Adrenal gland (tissue), 12 donors: ENCODE measurements around the gene GDF9. TPM values are rescaled to one million over a fixed set of nuclear protein-coding genes. Genes with fewer than 3 reads are reported as not detected.

ENCODE experiments used
- DNase-seq, 7 donors: peaks; one replicate each; pipeline ENCODE4 v3.0.0-alpha.2; 2019 to 2020
- H3K27ac ChIP-seq, 5 donors: fragments of 200-600 bp; sonication (generic) in 4 of 5; 1 replicate in 3 of 5; 2 replicates in 2 of 5; pipeline versions ENCODE4 v1.5.1 to v1.8.0; 2016 to 2020; ENCODE audit warnings: mild to moderate bottlenecking in 1 of 5
- H3K27me3 ChIP-seq: fragments of 200-600 bp; 2 replicates; pipeline ENCODE4 v1.8.0; 2021
- H3K36me3 ChIP-seq, 2 donors: fragments of 200-600 bp; replicated peaks in 1 of 2; 1 replicate in 1 of 2; 2 replicates in 1 of 2; pipeline versions ENCODE4 v1.5.1 to v1.8.0; 2018 to 2022
- H3K4me1 ChIP-seq, 2 donors: fragments of 200-600 bp; replicated peaks in 1 of 2; 1 replicate in 1 of 2; 2 replicates in 1 of 2; pipeline versions ENCODE4 v1.5.1 to v1.8.0; 2018 to 2021
- H3K4me3 ChIP-seq, 4 donors: fragments of 200-600 bp; sonication (generic) in 3 of 4; one replicate each; pipeline ENCODE4 v1.5.1; 2016 to 2018
- H3K9me3 ChIP-seq, 3 donors: fragments of 200-600 bp; sonication (generic) in 1 of 3; replicated peaks in 1 of 3; 1 replicate in 2 of 3; 2 replicates in 1 of 3; pipeline versions ENCODE4 v1.5.1 to v1.8.0; 2016 to 2021
- POLR2A ChIP-seq, 2 donors: fragments of 450-650 bp; IDR thresholded peaks; one replicate each; pipeline ENCODE4 v1.6.1; 2017; ENCODE audit warnings: antibody characterized with exemption in 2 of 2, mild to moderate bottlenecking in 2 of 2, moderate library complexity in 1 of 2
- WGBS, 4 donors: extraction: QIAGEN DNeasy Blood & Tissue Kit in 2 of 4; methylation state at CpG; one replicate each; pipeline versions ENCODE4 v1.1.5 to v1.1.7; 2013 to 2017; 5-methylcytosine and 5-hydroxymethylcytosine counted together
- intact Hi-C, 2 donors: fragments of 100-400 bp; cut with DNase I; formaldehyde crosslinking; loops; one replicate each; pipeline versions ENCODE4 v1.14.1 to v1.15.0; 2022 to 2023
- polyA plus RNA-seq, 3 donors: library from polyadenylated mRNA; stranded (reverse); fragments of 200-250 nt in 2 of 3; fragments of 350-450 nt in 1 of 3; fragmentation: Illumina TruSeq in 1 of 3; extraction: RNeasy Lipid Tissue Mini Kit (QIAGEN cat#74804) in 1 of 3; gene quantifications; one replicate each; pipeline ENCODE4 v1.2.3, GENCODE V29; 2013 to 2014
- total RNA-seq, 9 donors: library from RNA; depleted of rRNA in 4 of 9; stranded (reverse); fragments of >200 nt in 4 of 9; fragments of 120-200 nt in 1 of 9; fragmentation: NEBNext Ultra II Directional in 1 of 9; extraction: Animal tissue kit (Norgen Biotek cat#: 25700) in 1 of 9; gene quantifications; one replicate each; pipeline versions ENCODE4 v1.1.0 to v1.2.4, GENCODE V29; 2013 to 2023
- TF ChIP-seq, protein P1 (sequence below), 6 experiments: fragments of 450-650 bp in 4 of 6; fragments of 200-600 bp in 2 of 6; sonication (generic) in 1 of 6; IDR thresholded peaks; 1 replicate in 5 of 6; 2 replicates in 1 of 6; pipeline versions ENCODE4 v1.5.1 to v1.8.0; 2016 to 2021; ENCODE audit warnings: antibody characterized with exemption in 6 of 6, mild to moderate bottlenecking in 2 of 6, moderate library complexity in 1 of 6
- donor health status: healthy with polysubstance abuse.
- donor health status: Bipolar disorder and iron deficiency.
- donor health status: DM: yes; HTN: yes; CAD: no.
- donor health status: DM: no; HTN: no; CAD: no.
- donor health status: DM: no; HTN: no; CAD: no.
- donor health status: DM: yes; HTN: yes; CAD: no.

GDF9 gene
- total and polyA plus RNA-seq, 12 donors: 0.41 to 1.4 (median 0.83) TPM

DNA sequence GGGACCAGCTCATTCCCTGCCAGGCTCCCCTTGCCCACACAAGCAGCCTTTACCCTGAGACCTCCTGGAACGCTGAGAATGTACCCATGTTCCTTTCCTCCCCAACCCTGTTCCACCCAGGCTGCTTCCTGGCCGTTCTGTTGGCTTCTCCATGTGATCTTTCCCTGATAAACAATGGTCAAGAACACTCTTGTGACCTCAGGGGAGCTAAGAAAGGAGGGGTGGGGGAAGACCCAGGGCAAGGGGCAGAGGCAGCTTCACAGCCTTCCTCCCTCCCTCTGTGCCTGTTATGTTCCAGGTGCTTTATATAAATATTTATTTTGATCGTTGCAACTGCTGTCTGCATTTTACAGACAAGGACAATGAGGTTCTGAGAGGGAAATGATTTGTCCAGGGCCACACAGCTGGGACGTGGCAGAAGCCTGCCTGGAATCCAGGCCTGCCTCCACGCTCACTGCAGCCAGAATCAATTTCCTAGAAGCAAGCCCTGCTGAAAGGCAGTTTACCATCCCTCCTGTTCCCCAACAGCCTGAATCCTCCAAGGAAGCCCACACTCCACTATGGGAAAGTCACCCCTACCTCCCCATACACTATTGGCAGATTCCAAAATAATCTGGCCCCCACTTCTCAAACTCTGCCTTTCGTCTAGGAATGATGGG is 39.7 kb downstream of the GDF9 start:
- Histone ChIP-seq H3K9me3 (no peaks in the 10 kb centered on the region), H3K27ac (no peak overlapping the region), H3K4me1 (peaks cover 7 to 16% of the 10 kb centered on the region in 2 donors), H3K36me3 (no peaks in the 10 kb centered on the region), H3K4me3 (no peak overlapping the region), H3K27me3 (no peaks in the 10 kb centered on the region)
- DNase-seq: no peak
- WGBS, 4 donors: 72 to 85% (median 79%) methylated on average over 6 of the region's 6 CpGs
- intact Hi-C loops: no loop called here
- TF ChIP-seq, protein P1, sequence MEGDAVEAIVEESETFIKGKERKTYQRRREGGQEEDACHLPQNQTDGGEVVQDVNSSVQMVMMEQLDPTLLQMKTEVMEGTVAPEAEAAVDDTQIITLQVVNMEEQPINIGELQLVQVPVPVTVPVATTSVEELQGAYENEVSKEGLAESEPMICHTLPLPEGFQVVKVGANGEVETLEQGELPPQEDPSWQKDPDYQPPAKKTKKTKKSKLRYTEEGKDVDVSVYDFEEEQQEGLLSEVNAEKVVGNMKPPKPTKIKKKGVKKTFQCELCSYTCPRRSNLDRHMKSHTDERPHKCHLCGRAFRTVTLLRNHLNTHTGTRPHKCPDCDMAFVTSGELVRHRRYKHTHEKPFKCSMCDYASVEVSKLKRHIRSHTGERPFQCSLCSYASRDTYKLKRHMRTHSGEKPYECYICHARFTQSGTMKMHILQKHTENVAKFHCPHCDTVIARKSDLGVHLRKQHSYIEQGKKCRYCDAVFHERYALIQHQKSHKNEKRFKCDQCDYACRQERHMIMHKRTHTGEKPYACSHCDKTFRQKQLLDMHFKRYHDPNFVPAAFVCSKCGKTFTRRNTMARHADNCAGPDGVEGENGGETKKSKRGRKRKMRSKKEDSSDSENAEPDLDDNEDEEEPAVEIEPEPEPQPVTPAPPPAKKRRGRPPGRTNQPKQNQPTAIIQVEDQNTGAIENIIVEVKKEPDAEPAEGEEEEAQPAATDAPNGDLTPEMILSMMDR (IDR thresholded peaks at IDR 0.05): no peak
- TF ChIP-seq POLR2A (IDR thresholded peaks at IDR 0.05): no peak

DNA sequence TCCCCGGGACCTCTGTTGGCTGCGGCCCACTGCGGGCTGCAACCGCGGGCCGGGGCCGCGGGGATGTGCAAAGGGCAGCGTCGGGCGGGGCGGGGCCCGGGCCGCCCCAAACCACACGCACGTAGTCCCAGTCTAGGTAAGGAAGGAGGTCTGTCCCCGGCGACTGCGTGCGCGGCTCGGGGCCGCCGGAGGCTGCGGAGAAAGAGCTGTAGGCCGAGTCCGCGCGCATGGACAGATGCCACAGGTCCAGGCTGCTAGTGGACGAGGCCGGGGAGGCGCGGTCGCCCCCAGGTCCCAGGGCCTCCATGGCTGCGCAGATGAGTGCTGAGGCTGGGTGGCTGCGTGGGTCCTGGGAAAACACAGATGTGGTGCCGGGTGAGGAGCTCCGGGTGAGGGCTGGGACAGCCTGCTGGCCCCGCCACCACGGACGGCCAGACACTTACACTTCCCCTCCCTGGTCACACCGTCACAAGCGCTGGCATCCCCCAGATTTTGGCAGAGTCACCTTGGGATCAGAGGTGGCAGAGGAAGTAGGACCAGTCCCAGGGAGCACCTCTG is 40.4 kb downstream of the GDF9 start:
- 62 to 78% (median 70%) methylated on average over 24 to 43 of the region's 43 CpGs for WGBS, 4 donors
- no peak for DNase-seq
- Histone ChIP-seq H3K27me3 (no peaks in the 10 kb centered on the region), H3K27ac (no peak overlapping the region), H3K36me3 (no peaks in the 10 kb centered on the region), H3K4me1 (peaks cover 7 to 16% of the 10 kb centered on the region in 2 donors), H3K9me3 (no peaks in the 10 kb centered on the region), H3K4me3 (no peak overlapping the region)
- TF ChIP-seq POLR2A (IDR thresholded peaks at IDR 0.05): no peak
- TF ChIP-seq, protein P1 (IDR thresholded peaks at IDR 0.05): no peak
- intact Hi-C loops: no loop called here

DNA sequence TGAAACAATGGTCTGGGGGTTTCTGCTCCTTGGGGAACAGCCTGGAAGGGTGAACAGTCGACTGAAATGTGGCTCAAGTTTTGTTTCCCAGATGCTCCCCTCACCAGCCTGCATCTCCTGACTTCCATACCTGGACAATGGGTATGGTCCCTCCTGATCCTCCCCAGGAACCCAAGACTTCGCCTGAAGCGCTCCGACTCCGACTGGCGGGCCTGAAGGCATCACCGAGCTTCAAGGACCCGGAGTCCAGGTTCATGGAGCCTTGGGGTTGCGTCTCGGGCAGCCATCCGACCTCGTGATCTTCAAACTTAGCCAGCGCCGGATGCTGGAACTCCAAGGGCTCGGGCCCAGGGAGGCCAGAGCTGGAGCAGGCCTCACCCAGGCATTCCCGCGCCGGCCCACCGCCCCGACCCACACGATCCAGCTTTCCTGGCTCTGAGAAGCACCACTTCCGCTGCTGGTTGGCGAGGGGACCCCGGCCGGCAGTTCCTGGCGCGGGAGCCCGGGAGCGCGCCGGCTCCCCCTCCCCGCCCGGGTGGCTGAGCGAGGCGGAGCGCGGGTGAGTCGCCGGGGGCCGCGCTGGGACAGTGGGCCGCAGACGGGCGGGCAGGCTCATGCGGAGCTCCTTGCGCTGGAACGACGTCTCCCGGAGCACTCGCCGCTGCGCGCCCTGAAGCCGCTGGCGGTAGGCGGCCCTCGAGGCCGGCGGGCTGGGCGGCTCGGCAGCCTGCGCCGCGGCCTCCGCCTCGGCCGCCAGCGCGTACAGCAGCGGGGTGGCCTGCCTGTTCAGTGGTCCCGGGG is 41.0 kb downstream of the GDF9 start:
- WGBS, 4 donors: 61 to 93% (median 71%) methylated on average over 3 to 71 of the region's 71 CpGs
- Histone ChIP-seq H3K27ac (no peak overlapping the region), H3K36me3 (no peaks in the 10 kb centered on the region), H3K4me3 (no peak overlapping the region), H3K4me1 (peaks cover 7 to 16% of the 10 kb centered on the region in 2 donors), H3K27me3 (no peaks in the 10 kb centered on the region), H3K9me3 (no peaks in the 10 kb centered on the region)
- DNase-seq: no peak
- intact Hi-C loops: no loop called here
- no peak for TF ChIP-seq POLR2A (IDR thresholded peaks at IDR 0.05)
- TF ChIP-seq, protein P1 (IDR thresholded peaks at IDR 0.05): no peak

DNA sequence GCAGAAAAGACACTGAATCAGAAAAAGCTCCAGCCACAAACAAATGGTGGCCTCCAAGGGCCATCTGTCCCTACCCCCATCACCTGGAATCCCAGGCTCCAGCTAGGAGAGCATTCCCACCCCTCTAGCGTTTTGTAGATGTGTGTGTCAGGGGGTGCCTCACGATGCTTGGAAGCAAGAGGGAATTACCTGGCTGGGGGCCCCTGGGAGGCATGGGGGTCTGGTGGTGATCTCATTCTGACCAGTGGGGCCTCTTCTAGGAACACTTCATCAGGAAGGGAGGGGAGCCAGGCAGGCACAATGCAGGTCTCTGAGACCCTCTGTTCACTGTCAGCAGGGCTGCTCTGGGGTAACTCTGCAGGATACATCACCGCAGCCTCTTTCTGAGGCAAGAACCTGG is 41.8 kb downstream of the GDF9 start:
- 95 to 100% (median 99%) methylated on average over 3 of the region's 3 CpGs for WGBS, 4 donors
- Histone ChIP-seq H3K4me3 (no peak overlapping the region), H3K4me1 (peaks cover 3 to 12% of the 10 kb centered on the region in 2 donors), H3K27me3 (no peaks in the 10 kb centered on the region), H3K27ac (no peak overlapping the region), H3K9me3 (no peaks in the 10 kb centered on the region), H3K36me3 (no peaks in the 10 kb centered on the region)
- TF ChIP-seq POLR2A (IDR thresholded peaks at IDR 0.05): no peak
- TF ChIP-seq, protein P1 (IDR thresholded peaks at IDR 0.05): no peak
- intact Hi-C loops: loop anchor here in 1 of 2 donors (5.0 kb wide), 1 partner anchor 297 kb away; no protein-coding TSS in a partner anchor
- DNase-seq: no peak
